ACC112 (cell line): ENCODE results near the gene PARP3.

ENCODE experiments used
- H2AFZ ChIP-seq: fragments of 200-600 bp; sonication (generic); one replicate; pipeline ENCODE4 v1.6.0; 2017; ENCODE audit warnings: antibody characterized with exemption, low read length; ENCODE audit not compliant: unreplicated experiment
- H3K27ac ChIP-seq: fragments of 200-600 bp; sonication (generic); 2 replicates; pipeline ENCODE4 v1.5.1; 2014; ENCODE audit warnings: low read depth, mild to moderate bottlenecking, antibody characterized with exemption, low read length, moderate library complexity
- H3K27me3 ChIP-seq: fragments of 200-600 bp; sonication (generic); 2 replicates; pipeline ENCODE4 v1.6.1; 2014; ENCODE audit warnings: mild to moderate bottlenecking, antibody characterized with exemption, low read length, moderate library complexity, mixed read lengths; ENCODE audit not compliant: insufficient read depth
- H3K36me3 ChIP-seq: fragments of 200-600 bp; sonication (generic); 2 replicates; pipeline ENCODE4 v1.6.1; 2016; ENCODE audit warnings: mild to moderate bottlenecking, antibody characterized with exemption, low read length, moderate library complexity, mixed read lengths; ENCODE audit not compliant: insufficient read depth
- H3K4me1 ChIP-seq: fragments of 200-600 bp; sonication (generic); one replicate; pipeline ENCODE4 v1.6.1; 2016; ENCODE audit warnings: low read length, mixed read lengths; ENCODE audit not compliant: insufficient read depth, unreplicated experiment, control insufficient read depth
- H3K4me3 ChIP-seq: fragments of 200-600 bp; sonication (generic); 2 replicates; pipeline ENCODE4 v1.5.1; 2014; ENCODE audit warnings: mild to moderate bottlenecking, low read depth, low read length
- H3K79me2 ChIP-seq: fragments of 200-600 bp; sonication (generic); one replicate; pipeline ENCODE4 v1.6.0; 2016; ENCODE audit warnings: low read length; ENCODE audit not compliant: control insufficient read depth, unreplicated experiment, insufficient read depth

Gene PARP3

GRCh38 chr3:51961011-51961410 is 18.8 kb downstream of the PARP3 start:
- Histone ChIP-seq H3K27ac (no peak overlapping the region), H3K79me2 (peaks cover 12% of the 10 kb centered on the region), H3K4me3 (no peak overlapping the region), H3K27me3 (no peaks in the 10 kb centered on the region), H3K36me3 (no peaks in the 10 kb centered on the region), H2AFZ (no peak overlapping the region), H3K4me1 (peaks cover 4% of the 10 kb centered on the region)

- no peak overlapping the region for H3K27ac ChIP-seq
- no peak overlapping the region for H2AFZ ChIP-seq
- no peaks in the 10 kb centered on the region for H3K36me3 ChIP-seq
- no peaks in the 10 kb centered on the region for H3K27me3 ChIP-seq
- H3K79me2 ChIP-seq, result peaks cover 20% of the 10 kb centered on the region
- H3K4me3 ChIP-seq, result no peak overlapping the region
- H3K4me1 ChIP-seq, result peaks cover 12% of the 10 kb centered on the region
These were observed 19.7 kb downstream of the PARP3 start for GRCh38 chr3:51961602-51962569.

- H3K4me3 ChIP-seq, result no peak overlapping the region
- peaks cover 12% of the 10 kb centered on the region for H3K4me1 ChIP-seq
- H3K27me3 ChIP-seq, result no peaks in the 10 kb centered on the region
- no peaks in the 10 kb centered on the region for H3K36me3 ChIP-seq
- H3K27ac ChIP-seq, result no peak overlapping the region
- no peak overlapping the region for H2AFZ ChIP-seq
- peaks cover 23% of the 10 kb centered on the region for H3K79me2 ChIP-seq
These were observed 20.8 kb downstream of the PARP3 start for GRCh38 chr3:51962854-51963530.

- Histone ChIP-seq H3K79me2 (peaks cover 23% of the 10 kb centered on the region), H3K4me3 (no peak overlapping the region), H2AFZ (no peak overlapping the region), H3K27ac (no peak overlapping the region), H3K27me3 (no peaks in the 10 kb centered on the region), H3K36me3 (no peaks in the 10 kb centered on the region), H3K4me1 (peaks cover 15% of the 10 kb centered on the region)
These were observed 21.8 kb downstream of the PARP3 start for GRCh38 chr3:51963951-51964451.

GRCh38 chr3:51964521-51964920 is 22.4 kb downstream of the PARP3 start:
- Histone ChIP-seq H3K4me1 (peaks cover 15% of the 10 kb centered on the region), H3K79me2 (peaks cover 23% of the 10 kb centered on the region), H3K27me3 (no peaks in the 10 kb centered on the region), H2AFZ (no peak overlapping the region), H3K36me3 (no peaks in the 10 kb centered on the region), H3K4me3 (no peak overlapping the region), H3K27ac (no peak overlapping the region)

GRCh38 chr3:51966016-51966415 is 23.9 kb downstream of the PARP3 start:
- Histone ChIP-seq H3K4me3 (peak overlapping the region; percentile 82), H3K79me2 (peaks cover 23% of the 10 kb centered on the region), H3K27ac (no peak overlapping the region), H3K27me3 (no peaks in the 10 kb centered on the region), H3K4me1 (peaks cover 15% of the 10 kb centered on the region), H2AFZ (no peak overlapping the region), H3K36me3 (no peaks in the 10 kb centered on the region)

- no peaks in the 10 kb centered on the region for H3K36me3 ChIP-seq
These were observed 24.3 kb downstream of the PARP3 start for GRCh38 chr3:51966486-51966885.

GRCh38 chr3:51966922-51967383 is 24.8 kb downstream of the PARP3 start:
- H3K4me3 ChIP-seq, result peak overlapping the region; percentile 82
- no peaks in the 10 kb centered on the region for H3K36me3 ChIP-seq
- H3K79me2 ChIP-seq, result peaks cover 23% of the 10 kb centered on the region
- no peak overlapping the region for H2AFZ ChIP-seq
- peaks cover 15% of the 10 kb centered on the region for H3K4me1 ChIP-seq
- no peak overlapping the region for H3K27ac ChIP-seq
- no peaks in the 10 kb centered on the region for H3K27me3 ChIP-seq

More at GRCh38 chr3:51966486-51966885, 24.3 kb downstream of the PARP3 start:
- Histone ChIP-seq H3K4me3 (peak overlapping the region; percentile 82), H3K4me1 (peaks cover 15% of the 10 kb centered on the region), H3K79me2 (peaks cover 23% of the 10 kb centered on the region), H3K27me3 (no peaks in the 10 kb centered on the region), H2AFZ (no peak overlapping the region), H3K27ac (no peak overlapping the region)

- H3K36me3 ChIP-seq, result no peaks in the 10 kb centered on the region
- peaks cover 23% of the 10 kb centered on the region for H3K79me2 ChIP-seq
- peak within 1 kb of the TSS; percentile 22 for H2AFZ ChIP-seq
- H3K4me1 ChIP-seq, result peaks cover 15% of the 10 kb centered on the region
- peak within 1 kb of the TSS; percentile 33; the same call in 1 of the 2 replicates for H3K27ac ChIP-seq
- H3K4me3 ChIP-seq, result peak within 1 kb of the TSS; percentile 86
- no peaks in the 10 kb centered on the region for H3K27me3 ChIP-seq
These were observed 25.4 kb downstream of the PARP3 start, which contains the start of gene PCBP4 for GRCh38 chr3:51967384-51968169. PCBP4 (minus strand) TSS chr3:51967454; CDS start chr3:51961240, 6,214 bp downstream.
